ENCODE data around the gene MSRB1. TPM values are rescaled to one million over a fixed set of nuclear protein-coding genes. Genes with fewer than 3 reads are reported as not detected.

Gene MSRB1
- total RNA-seq, 1 experiment from 2014 or later, result 25.7 TPM

Other genes with a start within 250 kb of the MSRB1 start
- 41.1 and 59.7 TPM in 2 replicates for gene MAPK8IP3, start 237.0 kb downstream of the MSRB1 start, total RNA-seq (2014; rRNA removed)
- 66.9 and 70.3 TPM in 2 replicates for gene NME3, start 171.7 kb downstream of the MSRB1 start, total RNA-seq (2014; rRNA removed)
- 11.3 and 12.5 TPM in 2 replicates for gene EME2, start 170.4 kb downstream of the MSRB1 start, total RNA-seq (2014; rRNA removed)
- gene MRPS34, start 170.1 kb downstream of the MSRB1 start, total RNA-seq (2014; rRNA removed), result 248 and 258 TPM in 2 replicates
- gene SPSB3, start 160.6 kb downstream of the MSRB1 start, total RNA-seq (2014; rRNA removed), result 27.4 and 30.4 TPM in 2 replicates
- 95.1 and 128 TPM in 2 replicates for gene NUBP2, start 160.2 kb downstream of the MSRB1 start, total RNA-seq (2014; rRNA removed)
- gene IGFALS, start 149.5 kb downstream of the MSRB1 start, total RNA-seq (2014; rRNA removed), result not detected in 2 replicates
- 96.9 and 99.5 TPM in 2 replicates for gene HAGH, start 116.4 kb downstream of the MSRB1 start, total RNA-seq (2014; rRNA removed)
- 37.5 and 47.5 TPM in 2 replicates for gene FAHD1, start 116.0 kb downstream of the MSRB1 start, total RNA-seq (2014; rRNA removed)
- not detected in 2 replicates for gene MEIOB, start 71.0 kb downstream of the MSRB1 start, total RNA-seq (2014; rRNA removed)
- not detected in 2 replicates for gene HS3ST6, start 24.8 kb downstream of the MSRB1 start, total RNA-seq (2014; rRNA removed)
- gene RPL3L, start 11.5 kb upstream of the MSRB1 start, total RNA-seq (2014; rRNA removed), result 1.5 TPM in 1 of 2 replicates, not detected in the other
- gene NDUFB10, start 16.3 kb upstream of the MSRB1 start, total RNA-seq (2014; rRNA removed), result 407 and 530 TPM in 2 replicates
- gene RPS2, start 21.6 kb upstream of the MSRB1 start, total RNA-seq (2014; rRNA removed), result 2,234 and 2,721 TPM in 2 replicates
- gene RNF151, start 23.7 kb upstream of the MSRB1 start, total RNA-seq (2014; rRNA removed), result not detected in 2 replicates
- 71.5 and 111 TPM in 2 replicates for gene TBL3, start 28.9 kb upstream of the MSRB1 start, total RNA-seq (2014; rRNA removed)
- 2.4 and 3.4 TPM in 2 replicates for gene NOXO1, start 38.3 kb upstream of the MSRB1 start, total RNA-seq (2014; rRNA removed)
- 66.8 and 77.2 TPM in 2 replicates for gene GFER, start 41.0 kb upstream of the MSRB1 start, total RNA-seq (2014; rRNA removed)
- gene SYNGR3, start 46.8 kb upstream of the MSRB1 start, total RNA-seq (2014; rRNA removed), result 1.5 and 2.8 TPM in 2 replicates
- 44.4 and 60.1 TPM in 2 replicates for gene ZNF598, start 66.6 kb upstream of the MSRB1 start, total RNA-seq (2014; rRNA removed)
- 3.8 and 5.6 TPM in 2 replicates for gene NPW, start 76.6 kb upstream of the MSRB1 start, total RNA-seq (2014; rRNA removed)
- 145 and 160 TPM in 2 replicates for gene NHERF2, start 83.7 kb upstream of the MSRB1 start, total RNA-seq (2014; rRNA removed)
- 87.1 and 90.1 TPM in 2 replicates for gene NTHL1, start 104.6 kb upstream of the MSRB1 start, total RNA-seq (2014; rRNA removed)
- gene TSC2, start 104.8 kb upstream of the MSRB1 start, total RNA-seq (2014; rRNA removed), result 59.3 and 64.4 TPM in 2 replicates
- 58.9 and 77.3 TPM in 2 replicates for gene PKD1, start 192.7 kb upstream of the MSRB1 start, total RNA-seq (2014; rRNA removed)
- gene RAB26, start 205.4 kb upstream of the MSRB1 start, total RNA-seq (2014; rRNA removed), result 4.6 and 5.6 TPM in 2 replicates
- 44.9 and 50.7 TPM in 2 replicates for gene TRAF7, start 212.6 kb upstream of the MSRB1 start, total RNA-seq (2014; rRNA removed)

Measured in PC-3 (cell line).